Liver (tissue), 9 donors: ENCODE results near the gene BRINP1. TPM values are rescaled to one million over a fixed set of nuclear protein-coding genes. Genes with fewer than 3 reads are reported as not detected.

Experiments
- DNase-seq: peaks from one replicate; pipeline ENCODE4 v3.0.0-alpha.2; 2017; ENCODE audit warnings: low spot score
- H3K27ac ChIP-seq, 2 donors: one replicate each; pipeline ENCODE4 v1.7.0; 2013; ENCODE audit warnings: inconsistent platforms in 2 of 2, low read length in 2 of 2, control low read depth in 1 of 2, low read depth in 1 of 2, mild to moderate bottlenecking in 1 of 2
- H3K27me3 ChIP-seq, 4 donors: one replicate each; pipeline versions ENCODE4 v1.6.1 to v1.7.0; 2013; ENCODE audit warnings: low read length in 3 of 4, inconsistent platforms in 1 of 4, mild to moderate bottlenecking in 1 of 4, moderate library complexity in 1 of 4; ENCODE audit not compliant: control insufficient read depth in 4 of 4, insufficient read depth in 4 of 4
- H3K36me3 ChIP-seq, 4 donors: one replicate each; pipeline versions ENCODE4 v1.6.1 to v1.7.0; 2013; ENCODE audit warnings: low read length in 3 of 4, mild to moderate bottlenecking in 3 of 4, low read depth in 1 of 4, moderate library complexity in 1 of 4; ENCODE audit not compliant: control insufficient read depth in 4 of 4, insufficient read depth in 3 of 4
- H3K4me1 ChIP-seq, 4 donors: one replicate each; pipeline versions ENCODE4 v1.6.1 to v1.7.0; 2013; ENCODE audit warnings: low read length in 3 of 4, mild to moderate bottlenecking in 3 of 4, moderate library complexity in 1 of 4; ENCODE audit not compliant: control insufficient read depth in 4 of 4, insufficient read depth in 4 of 4
- H3K4me3 ChIP-seq, 3 donors: one replicate each; pipeline versions ENCODE4 v1.6.1 to v1.7.0; 2013; ENCODE audit warnings: low read length in 3 of 3, control low read depth in 1 of 3, low read depth in 1 of 3, mild to moderate bottlenecking in 1 of 3
- H3K9ac ChIP-seq, 2 donors: one replicate each; pipeline ENCODE4 v1.7.0; 2013; ENCODE audit warnings: low read length in 2 of 2, mild to moderate bottlenecking in 2 of 2, moderate library complexity in 2 of 2, control low read depth in 1 of 2, low read depth in 1 of 2
- H3K9me3 ChIP-seq, 4 donors: one replicate each; pipeline versions ENCODE4 v1.6.1 to v1.7.0; 2013; ENCODE audit warnings: low read length in 3 of 4; ENCODE audit not compliant: control insufficient read depth in 4 of 4
- ATF3 ChIP-seq: IDR thresholded peaks from 2 replicates; pipeline ENCODE4 v1.6.1; 2016; ENCODE audit warnings: antibody characterized with exemption
- CTCF ChIP-seq: fragments of 150-350 bp; IDR thresholded peaks from 2 replicates; pipeline ENCODE4 v1.5.1; 2017; ENCODE audit warnings: improper control_type of control experiment, low read depth, low read length; ENCODE audit not compliant: missing input control
- EGR1 ChIP-seq, 2 donors: IDR thresholded peaks; 2 replicates each; pipeline ENCODE4 v1.6.1; 2016 to 2018; ENCODE audit warnings: antibody characterized with exemption in 2 of 2, low read depth in 2 of 2
- FOXA2 ChIP-seq: IDR thresholded peaks from 2 replicates; pipeline ENCODE4 v1.6.1; 2016; ENCODE audit warnings: antibody characterized with exemption
- GABPA ChIP-seq, 2 donors: IDR thresholded peaks in 1 of 2; conservative IDR thresholded peaks in 1 of 2; 2 replicates each; pipeline ENCODE4 v1.6.1; 2016; ENCODE audit warnings: antibody characterized with exemption in 2 of 2, mild to moderate bottlenecking in 1 of 2, moderate library complexity in 1 of 2
- HNF4A ChIP-seq, 2 donors: conservative IDR thresholded peaks; 2 replicates each; pipeline ENCODE4 v1.6.1; 2016; ENCODE audit warnings: antibody characterized with exemption in 2 of 2, mild to moderate bottlenecking in 2 of 2
- HNF4G ChIP-seq: IDR thresholded peaks from 2 replicates; pipeline ENCODE4 v1.6.1; 2016; ENCODE audit warnings: antibody characterized with exemption
- JUND ChIP-seq, 2 donors: IDR thresholded peaks; 2 replicates each; pipeline ENCODE4 v1.6.1; 2016; ENCODE audit warnings: antibody characterized with exemption in 2 of 2
- MAX ChIP-seq: IDR thresholded peaks from 2 replicates; pipeline ENCODE4 v1.6.1; 2016; ENCODE audit warnings: antibody characterized with exemption
- NR2F2 ChIP-seq: IDR thresholded peaks from 2 replicates; pipeline ENCODE4 v1.6.1; 2016; ENCODE audit warnings: antibody characterized with exemption
- RAD21 ChIP-seq, 2 donors: IDR thresholded peaks; 2 replicates each; pipeline ENCODE4 v1.6.1; 2016; ENCODE audit warnings: antibody characterized with exemption in 2 of 2, mild to moderate bottlenecking in 2 of 2
- REST ChIP-seq: IDR thresholded peaks from 2 replicates; pipeline ENCODE4 v1.6.1; 2016; ENCODE audit warnings: antibody characterized with exemption, mild to moderate bottlenecking
- SP1 ChIP-seq: IDR thresholded peaks from 2 replicates; pipeline ENCODE4 v1.6.1; 2018; ENCODE audit warnings: antibody characterized with exemption, mild to moderate bottlenecking
- TAF1 ChIP-seq: conservative IDR thresholded peaks from 2 replicates; pipeline ENCODE4 v1.6.1; 2016; ENCODE audit warnings: antibody characterized with exemption, mild to moderate bottlenecking
- YY1 ChIP-seq: IDR thresholded peaks from 2 replicates; pipeline ENCODE4 v1.6.1; 2016; ENCODE audit warnings: antibody characterized with exemption, mild to moderate bottlenecking
- ZBTB33 ChIP-seq: IDR thresholded peaks from 2 replicates; pipeline ENCODE4 v1.6.1; 2016; ENCODE audit warnings: antibody characterized with exemption
- WGBS: extraction: QIAGEN DNeasy Blood & Tissue Kit; methylation state at CpG from one replicate; pipeline ENCODE4 v1.1.7; 2013; 5-methylcytosine and 5-hydroxymethylcytosine counted together
- polyA plus RNA-seq, 2 donors: library from polyadenylated mRNA; stranded (reverse) in 1 of 2; unstranded in 1 of 2; fragments of 200-250 nt in 1 of 2; fragments of >200 nt in 1 of 2; fragmentation: Nextera tagmentation in 1 of 2; extraction: Ambion mirVana in 1 of 2; gene quantifications; one replicate each; pipeline versions ENCODE4 v1.2.1 to v1.2.3, GENCODE V29; 2013 to 2015
- total RNA-seq, 2 donors: library from RNA; depleted of rRNA; stranded (reverse); fragments of >200 nt; gene quantifications; one replicate each; pipeline ENCODE4 v1.2.3, GENCODE V29; 2014
- donor health status: healthy.
- donor health status: healthy.
- donor health status: healthy.
- donor health status: healthy.
- donor health status: healthy.

BRINP1 gene
- total and polyA plus RNA-seq, 4 donors, result under 0.01 to 0.43 (median 0.18) TPM

- no peak overlapping the region for H3K27ac ChIP-seq
- no peak overlapping the region for H3K4me3 ChIP-seq
- H3K27me3 ChIP-seq, result no peaks in the 10 kb centered on the region
- H3K36me3 ChIP-seq, result no peaks in the 10 kb centered on the region
- no peaks in the 10 kb centered on the region for H3K9me3 ChIP-seq
- no peak overlapping the region for H3K9ac ChIP-seq
- DNase-seq, result no peak
- no peaks in the 10 kb centered on the region for H3K4me1 ChIP-seq
- TF ChIP-seq MAX (no peak), ATF3 (no peak), FOXA2 (no peak), TAF1 (no peak), HNF4A (conservative IDR thresholded peaks at IDR 0.05) (no peak), JUND (IDR thresholded peaks at IDR 0.05) (no peak)
- WGBS, result 44% methylated on average over 5 of the region's 5 CpGs
Observed at GRCh38 chr9:119273325-119273904, 95.8 kb downstream of the BRINP1 start.

- no peaks in the 10 kb centered on the region for H3K36me3 ChIP-seq
- H3K9ac ChIP-seq, result no peak overlapping the region
- no peaks in the 10 kb centered on the region for H3K9me3 ChIP-seq
- peak; percentile 94 for TF ChIP-seq REST
- no peak for TF ChIP-seq ATF3
- H3K4me1 ChIP-seq, result no peaks in the 10 kb centered on the region
- no peaks in the 10 kb centered on the region for H3K27me3 ChIP-seq
- H3K4me3 ChIP-seq, result no peak overlapping the region
- no peak overlapping the region for H3K27ac ChIP-seq
- 38% methylated on average over 5 of the region's 5 CpGs for WGBS
- DNase-seq, result no peak
Observed at GRCh38 chr9:119272500-119273211, 96.6 kb downstream of the BRINP1 start.

- no peak overlapping the region for H3K4me3 ChIP-seq
- 47% methylated on average over 3 of the region's 3 CpGs for WGBS
- no peaks in the 10 kb centered on the region for H3K4me1 ChIP-seq
- DNase-seq, result no peak
- H3K9me3 ChIP-seq, result no peaks in the 10 kb centered on the region
- no peaks in the 10 kb centered on the region for H3K27me3 ChIP-seq
- H3K9ac ChIP-seq, result no peak overlapping the region
- no peak overlapping the region for H3K27ac ChIP-seq
- H3K36me3 ChIP-seq, result no peaks in the 10 kb centered on the region
- TF ChIP-seq ATF3 (no peak), CTCF (no peak), EGR1 (IDR thresholded peaks at IDR 0.05; ENCODE audit: low read depth in 2 of 2) (no peak), FOXA2 (no peak), ZBTB33 (no peak), YY1 (no peak), NR2F2 (no peak), SP1 (no peak), TAF1 (no peak), RAD21 (IDR thresholded peaks at IDR 0.05) (no peak), GABPA (IDR thresholded peaks at IDR 0.05 in 1 of 2, conservative IDR thresholded peaks at IDR 0.05 in 1 of 2) (no peak), JUND (IDR thresholded peaks at IDR 0.05) (no peak), MAX (no peak), HNF4G (no peak), HNF4A (conservative IDR thresholded peaks at IDR 0.05) (no peak)
Observed at GRCh38 chr9:119268985-119269384, 100.2 kb downstream of the BRINP1 start.
